ENCODE data around the gene CDR2.
"Not testable (repeated sequence)": the region's sequence is repeated elsewhere in the genome, so short reads cannot be mapped to it uniquely, and the experiment has no call there.

The CDR2 gene

DNA sequence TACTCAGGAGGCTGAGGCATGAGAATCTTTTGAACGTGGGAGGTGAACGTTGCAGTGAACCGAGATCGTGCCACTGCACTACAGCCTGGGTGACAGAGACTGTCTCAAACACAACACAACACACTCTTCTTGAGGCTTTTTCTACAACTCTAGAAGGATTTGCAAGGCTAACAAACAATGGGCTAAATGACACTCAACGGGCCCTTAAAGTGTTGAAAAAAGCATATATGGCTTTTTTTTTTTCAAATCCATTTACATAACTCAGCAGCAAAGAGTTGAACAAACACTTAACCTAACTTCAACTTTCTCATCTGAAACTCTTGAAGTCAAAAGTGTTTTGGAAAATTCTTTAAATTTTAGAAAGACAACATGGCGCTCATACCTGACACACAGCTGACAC lies 22.3 kb downstream of the CDR2 start:
- Mint-ChIP-seq H3K27me3 (no peaks in the 10 kb centered on the region), H3K36me3 (ENCODE audit: low read depth) (peaks cover 78% of the 10 kb centered on the region), H3K4me1 (ENCODE audit: low read depth) (peaks cover 47% of the 10 kb centered on the region), H3K27ac (no peak overlapping the region), H3K9me3 (peaks cover 4% of the 10 kb centered on the region), H3K4me3 (no peak overlapping the region)
- no peak for DNase-seq

DNA sequence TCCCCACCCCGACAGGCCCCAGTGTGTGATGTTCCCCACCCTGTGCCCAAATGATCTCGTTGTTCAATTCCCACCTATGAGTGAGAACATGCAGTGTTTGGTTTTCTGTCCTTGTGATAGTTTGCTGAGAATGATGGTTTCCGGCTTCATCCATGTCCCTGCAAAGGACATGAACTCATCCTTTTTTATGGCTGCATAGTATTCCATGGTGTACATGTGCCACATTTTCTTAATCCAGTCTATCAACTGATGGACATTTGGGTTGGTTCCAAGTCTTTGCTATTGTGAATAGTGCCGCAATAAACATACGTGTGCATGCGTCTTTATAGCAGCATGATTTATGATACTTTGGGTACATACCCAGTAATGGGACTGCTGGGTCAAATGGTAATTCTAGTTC lies 23.4 kb downstream of the CDR2 start:
- not testable (repeated sequence) for H3K27me3 Mint-ChIP-seq, DNase-seq, H3K27ac Mint-ChIP-seq, H3K9me3 Mint-ChIP-seq, H3K4me3 Mint-ChIP-seq
- Mint-ChIP-seq H3K4me1 (ENCODE audit: low read depth) (peaks cover 40% of the 10 kb centered on the region), H3K36me3 (ENCODE audit: low read depth) (peaks cover 85% of the 10 kb centered on the region)

DNA sequence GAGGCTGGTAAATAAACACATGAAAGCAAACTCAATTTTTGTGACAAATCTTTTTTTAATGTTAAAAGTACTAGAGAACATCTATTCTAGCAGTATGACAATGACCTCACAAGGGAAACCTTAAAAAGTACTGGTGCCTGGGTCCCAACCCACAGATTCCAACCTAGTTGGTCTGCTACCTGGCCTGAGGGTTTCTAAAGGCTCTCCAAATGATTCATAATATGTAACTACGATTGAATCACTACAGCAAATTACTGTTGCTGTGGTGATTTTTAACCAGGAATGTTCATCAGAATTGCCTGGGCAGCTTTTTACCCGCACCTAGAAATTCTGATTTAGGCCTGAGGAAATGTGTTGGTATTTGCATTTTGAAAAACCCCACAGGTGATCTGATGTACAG lies 26.1 kb downstream of the CDR2 start:
- no peaks in the 10 kb centered on the region for H3K27me3 Mint-ChIP-seq
- no peak for DNase-seq
- peaks cover 91% of the 10 kb centered on the region for H3K36me3 Mint-ChIP-seq (ENCODE audit: low read depth)
- no peak overlapping the region for H3K27ac Mint-ChIP-seq
- H3K9me3 Mint-ChIP-seq: peaks cover 4% of the 10 kb centered on the region
- peaks cover 16% of the 10 kb centered on the region for H3K4me1 Mint-ChIP-seq (ENCODE audit: low read depth)
- no peak overlapping the region for H3K4me3 Mint-ChIP-seq

DNA sequence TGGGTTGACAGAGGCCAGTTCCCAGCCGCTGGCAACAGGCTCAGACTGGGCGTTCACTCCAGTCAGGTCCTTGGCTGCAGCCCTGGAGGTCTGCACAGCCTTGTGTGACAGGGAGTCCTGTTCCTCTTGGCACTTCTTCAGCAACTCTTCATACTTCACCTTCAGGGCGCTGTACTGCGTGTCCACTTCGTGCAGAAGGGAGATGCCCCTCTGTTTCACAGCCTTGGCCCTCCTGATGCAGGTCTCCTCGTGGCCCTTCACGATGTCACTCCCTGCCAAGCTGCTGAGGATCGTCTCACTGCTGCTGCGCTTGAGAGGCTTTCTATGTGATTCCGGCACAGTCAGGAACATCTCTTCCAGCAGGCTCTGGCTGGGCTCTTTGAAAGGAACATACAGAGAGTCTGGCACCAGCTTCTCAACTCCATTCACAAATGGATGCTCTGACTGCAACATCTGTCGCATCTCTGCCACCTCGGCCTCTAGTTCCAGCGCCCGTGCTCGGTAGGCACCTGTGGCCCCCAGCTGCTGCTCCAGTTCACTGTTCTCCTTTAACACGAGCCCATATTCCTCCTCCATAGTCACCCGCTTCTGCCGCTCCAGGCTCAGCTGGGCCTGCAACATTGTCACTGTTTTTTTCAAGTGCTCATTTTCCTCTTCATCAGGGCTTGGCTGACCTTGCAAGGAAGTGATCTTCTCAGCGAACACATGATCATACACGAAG lies 27.2 kb downstream of the CDR2 start:
- Mint-ChIP-seq H3K27me3 (no peaks in the 10 kb centered on the region), H3K9me3 (peaks cover 4% of the 10 kb centered on the region), H3K27ac (peak overlapping the region; percentile 62), H3K36me3 (ENCODE audit: low read depth) (peaks cover 90% of the 10 kb centered on the region), H3K4me1 (ENCODE audit: low read depth) (peaks cover 14% of the 10 kb centered on the region), H3K4me3 (no peak overlapping the region)
- no peak for DNase-seq

DNA sequence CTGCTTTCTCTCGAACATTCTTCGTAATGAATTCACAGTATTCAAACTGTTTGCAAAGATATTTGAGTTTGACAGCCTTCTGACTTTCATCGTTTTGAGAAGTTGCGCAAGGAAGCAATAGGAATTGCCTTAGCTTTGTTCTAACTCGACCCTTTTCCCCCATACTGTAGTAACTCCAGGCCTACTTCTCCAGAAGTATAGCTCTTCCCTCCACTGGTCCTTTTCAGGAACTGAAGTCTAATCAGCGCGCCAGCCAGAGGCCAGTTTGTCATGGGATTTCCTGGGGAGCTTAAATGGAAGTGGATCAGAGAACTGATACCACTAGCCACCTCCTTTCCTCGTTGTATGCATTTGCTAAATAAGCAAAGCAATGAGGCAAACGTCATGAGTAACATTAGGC lies 27.9 kb downstream of the CDR2 start:
- Mint-ChIP-seq H3K4me1 (ENCODE audit: low read depth) (peaks cover 16% of the 10 kb centered on the region), H3K4me3 (no peak overlapping the region), H3K27ac (peak overlapping the region; percentile 62), H3K9me3 (peaks cover 1% of the 10 kb centered on the region), H3K27me3 (no peaks in the 10 kb centered on the region), H3K36me3 (ENCODE audit: low read depth) (peaks cover 90% of the 10 kb centered on the region)
- DNase-seq: no peak

DNA sequence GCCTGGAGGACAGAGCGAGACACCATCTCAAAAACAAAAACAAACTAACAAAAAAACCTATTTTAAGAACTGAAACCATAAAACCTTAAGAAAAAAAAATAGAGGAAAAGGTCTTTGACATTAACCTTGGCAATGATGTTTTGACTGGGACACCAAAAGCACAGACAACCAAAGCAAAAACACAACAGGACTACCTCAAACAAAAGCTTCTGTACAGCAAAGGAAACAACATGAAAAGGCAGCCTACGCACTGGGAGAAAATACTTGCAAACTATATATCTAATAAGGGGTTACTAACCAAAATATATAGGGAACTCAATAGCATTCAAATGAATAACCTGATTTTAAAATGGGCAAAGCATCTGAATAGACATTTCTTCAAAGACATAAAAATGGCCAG lies 32.3 kb downstream of the CDR2 start:
- Mint-ChIP-seq H3K27ac (peak overlapping the region; percentile 55), H3K4me3 (no peak overlapping the region), H3K36me3 (ENCODE audit: low read depth) (peaks cover 86% of the 10 kb centered on the region), H3K27me3 (no peaks in the 10 kb centered on the region), H3K9me3 (peaks cover 8% of the 10 kb centered on the region), H3K4me1 (ENCODE audit: low read depth) (peaks cover 29% of the 10 kb centered on the region)
- DNase-seq: no peak

DNA sequence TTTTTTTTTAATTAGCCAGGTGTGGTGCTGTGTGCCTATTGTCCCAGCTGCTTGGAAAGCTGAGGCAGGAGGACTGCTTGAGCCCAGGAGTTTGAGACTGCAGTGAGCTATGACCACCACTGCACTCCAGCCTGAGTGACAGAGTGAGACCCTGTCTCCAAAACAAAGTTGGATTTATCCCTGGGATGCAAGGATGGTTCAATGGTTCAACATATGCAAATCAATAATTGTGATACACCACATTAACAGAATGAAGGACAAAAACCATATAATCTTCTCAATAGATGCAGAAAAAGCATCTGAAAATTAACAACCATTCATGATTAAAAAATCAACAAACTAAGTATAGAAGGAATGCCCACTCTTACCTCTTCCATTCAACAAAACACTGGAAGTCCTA lies 33.5 kb downstream of the CDR2 start:
- H3K4me1 Mint-ChIP-seq (ENCODE audit: low read depth): peaks cover 33% of the 10 kb centered on the region
- H3K9me3 Mint-ChIP-seq: peaks cover 19% of the 10 kb centered on the region
- H3K27me3 Mint-ChIP-seq: no peaks in the 10 kb centered on the region
- H3K36me3 Mint-ChIP-seq (ENCODE audit: low read depth): peaks cover 86% of the 10 kb centered on the region
- H3K27ac Mint-ChIP-seq: no peak overlapping the region
- H3K4me3 Mint-ChIP-seq: no peak overlapping the region
- no peak for DNase-seq

DNA sequence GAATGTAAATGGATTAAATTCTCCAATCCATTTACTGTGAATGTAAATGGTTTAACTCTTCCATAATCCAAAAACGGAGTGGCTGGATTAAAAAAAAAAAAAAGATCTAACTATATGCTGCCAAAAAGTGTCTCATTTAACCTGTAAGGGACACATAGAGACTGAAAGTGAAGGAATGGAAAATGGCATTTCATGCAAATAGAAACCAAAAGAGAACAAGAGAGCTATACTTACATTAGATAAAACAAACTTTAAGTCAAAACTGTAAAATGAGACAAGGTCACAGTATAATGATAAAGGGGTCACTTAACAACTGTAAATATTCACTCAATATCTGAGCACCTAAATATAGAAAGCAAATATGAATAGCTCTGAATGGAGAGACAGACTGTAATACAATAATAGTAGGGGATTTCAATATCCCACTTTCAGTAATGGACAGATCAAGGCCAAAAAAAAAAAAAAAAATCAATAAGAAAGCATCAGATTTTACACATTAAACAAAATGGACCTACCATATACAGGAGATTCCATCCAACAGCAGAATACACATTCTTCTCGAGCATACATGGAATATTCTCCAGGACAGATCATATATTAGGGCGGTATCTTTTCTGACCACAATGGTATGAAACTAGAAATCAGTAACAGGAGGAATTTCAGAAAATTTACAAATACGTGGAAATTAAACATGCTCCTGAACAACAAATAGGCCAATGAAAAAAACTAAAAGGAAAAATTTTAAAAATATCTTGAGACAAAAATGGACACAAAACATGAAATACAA lies 36.4 kb downstream of the CDR2 start:
- Mint-ChIP-seq H3K36me3 (ENCODE audit: low read depth) (peaks cover 95% of the 10 kb centered on the region), H3K9me3 (peaks cover 23% of the 10 kb centered on the region), H3K4me3 (no peak overlapping the region), H3K27ac (peak overlapping the region; percentile 50), H3K27me3 (no peaks in the 10 kb centered on the region), H3K4me1 (ENCODE audit: low read depth) (peaks cover 33% of the 10 kb centered on the region)
- no peak for DNase-seq

DNA sequence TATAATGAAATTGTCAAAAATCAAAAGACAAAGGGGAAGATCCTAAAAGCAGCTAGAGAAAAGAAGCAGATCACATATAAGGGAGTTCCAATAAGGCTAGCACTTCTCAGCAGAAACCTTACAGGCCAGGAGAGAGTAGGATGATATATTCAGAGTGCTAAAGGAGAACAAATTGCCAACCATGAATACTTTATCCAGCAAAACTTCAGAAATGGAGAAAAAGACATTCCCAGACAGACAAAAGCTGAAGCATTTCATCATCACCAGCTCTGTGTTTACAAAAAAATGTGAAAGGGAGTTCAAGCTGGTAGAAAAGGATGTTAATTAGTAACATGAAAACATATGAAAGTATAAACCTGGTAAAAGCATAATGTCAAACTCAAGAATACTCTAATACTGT lies 37.4 kb downstream of the CDR2 start:
- Mint-ChIP-seq H3K4me3 (no peak overlapping the region), H3K27ac (peak overlapping the region; percentile 41), H3K27me3 (no peaks in the 10 kb centered on the region), H3K9me3 (peaks cover 23% of the 10 kb centered on the region), H3K36me3 (ENCODE audit: low read depth) (peaks cover 94% of the 10 kb centered on the region), H3K4me1 (ENCODE audit: low read depth) (peaks cover 24% of the 10 kb centered on the region)
- no peak for DNase-seq

DNA sequence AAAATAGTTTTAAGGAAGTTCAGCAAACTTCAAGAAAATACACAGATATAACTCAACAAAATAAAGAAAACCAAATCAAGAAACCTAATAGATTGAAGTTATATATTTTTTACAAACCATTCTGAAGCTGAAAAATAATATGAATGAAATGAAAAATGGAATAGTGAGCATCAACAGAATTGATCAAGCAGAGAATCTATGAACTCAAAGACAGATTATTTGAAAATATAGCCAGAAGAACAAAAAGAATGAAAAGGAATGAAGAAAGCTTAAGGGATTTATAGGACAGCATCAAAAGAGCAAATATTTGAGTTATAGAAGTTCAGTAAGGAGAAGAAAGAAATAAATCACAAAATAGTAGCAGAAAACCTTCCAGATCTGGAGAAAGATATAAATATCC lies 37.8 kb downstream of the CDR2 start:
- Mint-ChIP-seq H3K4me1 (ENCODE audit: low read depth) (peaks cover 19% of the 10 kb centered on the region), H3K27me3 (no peaks in the 10 kb centered on the region), H3K27ac (peak overlapping the region; percentile 41), H3K9me3 (peaks cover 23% of the 10 kb centered on the region), H3K36me3 (ENCODE audit: low read depth) (peaks cover 94% of the 10 kb centered on the region), H3K4me3 (no peak overlapping the region)
- DNase-seq: no peak

DNA sequence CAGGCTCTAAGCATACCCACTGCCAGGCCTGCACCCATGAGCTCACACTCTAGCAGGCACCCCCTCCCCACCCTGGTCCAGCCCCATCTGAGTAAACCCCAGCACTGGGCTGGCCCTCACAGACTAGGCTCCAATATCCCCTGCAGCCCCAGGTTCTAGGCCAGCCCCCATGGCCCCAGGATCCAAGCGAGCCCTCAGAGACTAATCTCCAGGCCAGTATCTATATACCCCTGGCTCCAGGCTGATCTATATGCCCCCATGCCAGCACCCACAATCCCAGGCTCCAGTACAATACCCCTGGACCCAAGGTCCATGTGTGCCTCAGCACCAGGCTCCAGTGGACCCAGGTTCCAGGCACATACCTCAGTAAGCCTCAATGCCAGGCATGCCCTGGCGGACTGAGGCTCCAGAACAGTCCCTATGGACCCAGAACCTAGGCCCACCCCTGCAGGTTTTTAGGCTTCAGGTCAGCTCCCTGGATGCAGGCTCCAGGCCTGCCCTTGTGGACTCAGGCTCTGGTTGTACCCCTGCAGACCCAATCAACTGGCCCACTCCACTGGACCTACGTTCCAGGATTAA lies 38.7 kb downstream of the CDR2 start:
- H3K36me3 Mint-ChIP-seq (ENCODE audit: low read depth): peaks cover 94% of the 10 kb centered on the region
- H3K4me1 Mint-ChIP-seq (ENCODE audit: low read depth): peaks cover 19% of the 10 kb centered on the region
- H3K4me3 Mint-ChIP-seq: no peak overlapping the region
- H3K27me3 Mint-ChIP-seq: no peaks in the 10 kb centered on the region
- DNase-seq: no peak
- H3K9me3 Mint-ChIP-seq: peaks cover 23% of the 10 kb centered on the region
- H3K27ac Mint-ChIP-seq: no peak overlapping the region

DNA sequence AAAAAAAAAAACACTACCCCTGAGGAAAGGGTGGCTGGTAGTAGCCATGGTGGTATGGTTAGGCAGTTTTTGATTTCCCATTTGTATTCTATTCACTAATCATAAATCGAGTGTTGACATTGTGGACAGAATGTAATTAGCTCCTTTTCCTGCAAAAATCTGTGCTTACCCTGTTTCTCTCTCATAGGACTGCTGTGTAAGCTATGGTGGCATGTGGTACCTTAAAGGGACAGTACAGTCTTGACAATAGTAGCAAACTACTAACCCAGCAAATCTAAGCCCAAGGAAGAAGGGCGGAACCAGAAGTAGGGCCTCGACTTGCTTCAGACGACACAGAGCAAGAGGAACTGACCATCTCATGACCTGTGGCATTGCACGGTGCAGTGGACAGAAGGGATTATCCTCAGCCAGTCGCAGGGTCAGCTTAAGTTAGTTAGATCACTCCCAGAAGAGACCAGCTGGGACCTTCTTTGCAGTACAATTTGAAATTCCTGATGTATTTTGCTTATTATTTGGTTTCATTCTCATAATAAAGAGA lies 40.9 kb downstream of the CDR2 start:
- Mint-ChIP-seq H3K4me1 (ENCODE audit: low read depth) (peaks cover 21% of the 10 kb centered on the region), H3K27ac (no peak overlapping the region), H3K9me3 (peaks cover 16% of the 10 kb centered on the region), H3K27me3 (no peaks in the 10 kb centered on the region), H3K4me3 (no peak overlapping the region), H3K36me3 (ENCODE audit: low read depth) (peaks cover 97% of the 10 kb centered on the region)
- no peak for DNase-seq

DNA sequence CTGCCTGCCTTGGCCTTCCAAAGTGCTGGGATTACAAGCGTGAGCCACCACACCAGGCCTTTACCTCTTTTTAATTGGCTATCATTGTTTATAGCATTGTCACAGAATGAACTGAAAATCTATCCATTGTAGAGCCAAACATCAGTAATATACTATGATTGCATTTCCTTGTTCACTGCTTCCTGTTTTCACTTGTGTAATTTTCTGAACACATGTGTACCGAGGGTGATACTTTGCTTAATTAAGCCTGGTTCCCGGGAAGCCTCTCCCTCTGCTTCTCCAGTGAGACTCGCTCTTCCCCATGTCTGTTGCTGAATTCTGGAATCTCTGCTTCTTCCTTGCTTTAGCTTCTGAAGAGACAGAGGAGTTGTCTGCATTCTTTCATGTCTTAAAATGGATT lies 44.1 kb downstream of the CDR2 start:
- peak overlapping the region; percentile 5 for H3K27ac Mint-ChIP-seq
- peaks cover 97% of the 10 kb centered on the region for H3K36me3 Mint-ChIP-seq (ENCODE audit: low read depth)
- H3K27me3 Mint-ChIP-seq: no peaks in the 10 kb centered on the region
- no peak for DNase-seq
- no peak overlapping the region for H3K4me3 Mint-ChIP-seq
- H3K4me1 Mint-ChIP-seq (ENCODE audit: low read depth): peaks cover 6% of the 10 kb centered on the region
- H3K9me3 Mint-ChIP-seq: no peaks in the 10 kb centered on the region

DNA sequence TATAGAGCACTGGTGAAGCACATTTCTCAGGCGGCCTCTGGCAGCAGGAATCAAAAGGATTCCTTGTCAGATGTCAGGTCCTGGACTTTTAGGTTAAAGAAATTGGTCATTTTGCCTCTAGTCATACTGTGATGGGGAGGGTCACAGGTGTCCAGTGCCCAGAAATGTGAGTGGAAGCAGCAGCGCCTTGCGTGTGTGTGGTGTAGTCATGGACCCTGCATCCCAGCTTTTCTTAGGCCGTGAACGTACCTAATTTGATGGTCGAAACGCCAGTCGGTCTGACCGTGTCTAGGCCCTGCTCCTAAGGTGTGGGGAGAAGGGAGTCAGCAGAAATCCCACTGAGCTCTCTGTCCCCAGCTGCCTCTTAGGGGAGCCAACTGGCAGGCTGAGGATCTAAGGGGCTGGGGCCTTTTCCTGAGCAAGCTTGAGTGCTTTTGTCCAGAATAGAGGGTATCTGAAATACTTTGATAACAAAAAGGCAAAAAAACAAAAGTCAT lies 45.2 kb downstream of the CDR2 start:
- H3K36me3 Mint-ChIP-seq (ENCODE audit: low read depth): peaks cover 97% of the 10 kb centered on the region
- H3K9me3 Mint-ChIP-seq: no peaks in the 10 kb centered on the region
- H3K27me3 Mint-ChIP-seq: no peaks in the 10 kb centered on the region
- H3K27ac Mint-ChIP-seq: peak overlapping the region; percentile 44
- H3K4me1 Mint-ChIP-seq (ENCODE audit: low read depth): peaks cover 5% of the 10 kb centered on the region
- H3K4me3 Mint-ChIP-seq: no peak overlapping the region
- DNase-seq: peak; percentile 20
